GM21786 (cell line): ENCODE results near the gene DHRS3.
"Not testable (repeated sequence)": the region's sequence is repeated elsewhere in the genome, so short reads cannot be mapped to it uniquely, and the experiment has no call there.

Experiments
- ATAC-seq: cut with Tn5 transposase; IDR thresholded peaks from one replicate; pipeline ENCODE4 v1.9.1; 2021; ENCODE audit not compliant: unreplicated experiment

The DHRS3 gene

GRCh38 chr1:12580054-12580887, 37.7 kb downstream of the DHRS3 start:
- no peak for ATAC-seq

- no peak for ATAC-seq
Observed at GRCh38 chr1:12578860-12579422, 39.1 kb downstream of the DHRS3 start.

- ATAC-seq: no peak
Observed at GRCh38 chr1:12577020-12577419, 41.0 kb downstream of the DHRS3 start.

- no peak for ATAC-seq
Observed at GRCh38 chr1:12574757-12575139, 43.3 kb downstream of the DHRS3 start.

GRCh38 chr1:12573015-12573825, 44.8 kb downstream of the DHRS3 start:
- ATAC-seq: no peak

GRCh38 chr1:12572522-12572921, 45.5 kb downstream of the DHRS3 start:
- no peak for ATAC-seq

GRCh38 chr1:12570291-12570690, 47.7 kb downstream of the DHRS3 start:
- no peak for ATAC-seq

- ATAC-seq: no peak
Observed at GRCh38 chr1:12568009-12568767, 49.8 kb downstream of the DHRS3 start.

- no peak for ATAC-seq
Observed at GRCh38 chr1:12567288-12567819, 50.7 kb downstream of the DHRS3 start.

GRCh38 chr1:12566484-12567287, 51.3 kb downstream of the DHRS3 start:
- ATAC-seq: no peak

- no peak for ATAC-seq
Observed at GRCh38 chr1:12565966-12566352, 52.1 kb downstream of the DHRS3 start.

- no peak for ATAC-seq
Observed at GRCh38 chr1:12565094-12565965, 52.7 kb downstream of the DHRS3 start.

GRCh38 chr1:12564251-12564650, 53.8 kb downstream of the DHRS3 start:
- not testable (repeated sequence) for ATAC-seq

GRCh38 chr1:12562955-12563576, 54.9 kb downstream of the DHRS3 start:
- ATAC-seq: no peak

GRCh38 chr1:12561121-12561520, 56.9 kb downstream of the DHRS3 start:
- no peak for ATAC-seq

- no peak for ATAC-seq
Observed at GRCh38 chr1:12556957-12557935, 60.8 kb downstream of the DHRS3 start.

GRCh38 chr1:12556368-12556930, 61.6 kb downstream of the DHRS3 start:
- no peak for ATAC-seq
